D721Med (cell line): Measurements from ENCODE around the gene HS6ST1.

ENCODE experiments used
- DNase-seq: peaks from one replicate; pipeline ENCODE4 v3.0.0; 2011; ENCODE audit warnings: low spot score; ENCODE audit not compliant: insufficient read length
- FAIRE-seq: peaks from 2 replicates; lab custom pipeline; 2011; peaks lifted over from hg19 to GRCh38; lab: Jason Lieb, UNC
- CTCF ChIP-seq: IDR thresholded peaks from 2 replicates; pipeline ENCODE4 v1.5.1; 2012; ENCODE audit warnings: mild to moderate bottlenecking, control low read depth; ENCODE audit not compliant: insufficient read depth; ENCODE audit errors: missing control alignments

HS6ST1 gene

GRCh38 chr2:128233790-128234395 lies 84.8 kb downstream of the HS6ST1 start:
- DNase-seq = no peak
- TF ChIP-seq CTCF = no peak
- FAIRE-seq = no peak

DNA sequence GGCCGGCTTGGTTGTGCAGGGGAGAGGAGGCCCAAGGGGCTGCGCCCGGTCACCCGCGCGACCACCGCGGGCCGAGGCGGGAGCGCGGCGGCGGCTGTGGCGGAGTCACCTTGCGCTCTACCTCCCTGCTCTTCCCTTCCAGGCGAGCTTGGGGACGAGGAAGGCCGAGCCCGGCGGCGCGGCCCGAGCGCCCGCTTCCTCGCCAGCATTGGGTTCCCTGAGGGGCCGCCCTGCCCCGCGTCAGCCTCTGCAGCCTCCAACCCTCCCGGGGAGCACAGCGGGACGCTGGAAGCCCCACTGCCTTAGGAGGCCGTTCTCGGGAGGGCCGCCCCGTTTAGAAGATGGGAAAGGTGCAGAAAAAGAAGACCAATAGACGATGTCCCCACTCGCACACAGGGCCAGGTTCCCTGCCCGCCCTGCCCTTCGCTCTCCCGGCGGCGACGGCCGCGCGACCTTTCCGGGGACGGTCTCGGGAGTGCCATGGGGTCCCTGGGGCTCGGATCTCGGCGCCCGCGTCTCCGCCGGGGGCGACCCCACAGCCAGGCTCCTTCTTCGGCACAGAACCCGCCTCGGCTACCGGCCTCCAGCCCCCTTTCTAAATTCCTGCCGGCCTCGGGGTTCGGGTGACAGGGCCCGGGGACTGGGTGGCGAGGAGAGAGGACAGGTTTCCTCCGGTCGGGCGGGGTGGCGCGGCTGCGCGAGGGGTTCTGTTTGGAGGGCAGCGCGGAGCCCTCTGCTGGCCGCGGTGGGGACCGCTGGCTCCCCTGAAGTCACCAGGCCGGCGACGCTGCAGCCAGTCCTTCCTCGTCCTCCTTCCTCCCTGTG lies 85.5 kb downstream of the HS6ST1 start:
- TF ChIP-seq CTCF = peak; percentile 73
- DNase-seq (peak; percentile 94), FAIRE-seq (no peak)

DNA sequence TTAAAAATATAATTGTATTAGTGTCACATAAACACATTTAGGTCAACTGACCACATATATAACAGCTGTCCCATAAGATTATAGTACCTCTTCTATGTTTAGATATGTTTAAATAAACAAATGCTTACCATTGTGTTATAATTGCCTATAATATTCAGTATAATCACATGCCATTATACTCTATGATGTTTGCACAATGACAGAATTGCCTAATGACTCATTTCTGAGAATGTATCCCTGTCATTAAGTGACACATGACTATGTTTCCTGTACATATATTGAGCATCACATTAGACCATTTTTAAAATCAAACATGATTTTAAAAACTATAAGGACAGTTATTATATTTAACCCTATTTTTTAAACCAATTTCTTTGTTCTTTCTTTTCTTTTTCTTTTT lies 89.8 kb downstream of the HS6ST1 start:
- TF ChIP-seq CTCF = no peak
- FAIRE-seq (no peak), DNase-seq (no peak)

DNA sequence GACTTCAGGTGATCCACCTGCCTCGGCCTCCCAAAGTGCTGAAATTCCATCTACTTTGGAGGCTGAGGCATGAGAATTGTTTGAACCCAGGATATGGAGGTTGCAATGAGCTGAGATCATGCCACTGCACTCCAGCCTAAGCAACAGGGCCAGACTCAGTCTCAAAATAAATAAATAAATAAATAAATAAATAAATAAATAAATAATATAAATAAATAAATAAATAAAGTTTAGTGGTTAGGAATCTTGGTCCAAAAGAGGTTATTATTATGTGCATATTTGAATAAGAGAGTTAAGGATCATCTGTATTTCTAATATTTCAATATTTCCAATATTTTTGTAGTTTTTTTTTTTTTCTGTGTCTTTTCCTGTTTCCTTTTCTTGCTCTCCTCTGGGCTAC lies 90.8 kb downstream of the HS6ST1 start:
- TF ChIP-seq CTCF = no peak
- DNase-seq (no peak), FAIRE-seq (no peak)

GRCh38 chr2:128219891-128220290 lies 98.8 kb downstream of the HS6ST1 start:
- FAIRE-seq (no peak), DNase-seq (no peak)
- no peak for TF ChIP-seq CTCF

DNA sequence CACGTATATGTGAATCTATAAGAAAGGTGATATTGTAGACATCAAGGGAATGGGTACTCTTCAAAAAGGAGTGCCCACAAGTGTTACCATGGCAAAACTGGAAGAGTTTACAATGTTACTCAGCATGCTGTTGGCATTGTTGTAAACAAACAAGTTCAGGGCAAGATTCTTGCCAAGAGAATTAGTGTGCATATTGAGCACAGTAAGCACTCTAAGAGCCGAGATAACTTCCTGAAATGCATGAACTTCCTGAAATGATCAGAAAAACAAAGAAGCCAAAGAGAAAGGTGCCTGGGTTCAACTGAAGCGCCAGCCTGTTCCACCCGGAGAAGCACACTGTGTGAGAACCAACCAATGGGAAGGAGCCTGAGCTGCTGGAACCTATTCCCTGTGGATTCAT lies 101.0 kb downstream of the HS6ST1 start:
- no peak for FAIRE-seq
- DNase-seq = no peak
- no peak for TF ChIP-seq CTCF
